Pancreas (tissue), 10 donors: ENCODE measurements around the gene ST8SIA4. TPM values are rescaled to one million over a fixed set of nuclear protein-coding genes. Genes with fewer than 3 reads are reported as not detected.

ENCODE experiments used
- ATAC-seq, 4 donors: fragments of 200-7000 bp; cut with Tn5 transposase; one replicate each; pipeline versions ENCODE4 v1.8.0 to v1.9.1; 2020; ENCODE audit warnings: mild to moderate bottlenecking in 4 of 4, moderate library complexity in 4 of 4
- DNase-seq, 6 donors: peaks; one replicate each; pipeline ENCODE4 v3.0.0-alpha.2; 2020
- FAIRE-seq: peaks from 2 replicates; lab custom pipeline; 2012; peaks lifted over from hg19 to GRCh38; lab: Jason Lieb, UNC
- H3K27ac ChIP-seq, 4 donors: fragments of 200-600 bp; sonication (generic); 1 replicate in 3 of 4; 2 replicates in 1 of 4; pipeline versions ENCODE4 v1.5.0 to v1.8.0; 2020
- H3K27me3 ChIP-seq, 4 donors: fragments of 200-600 bp; one replicate each; pipeline ENCODE4 v1.8.0; 2021
- H3K36me3 ChIP-seq, 3 donors: fragments of 200-600 bp; sonication (generic) in 1 of 3; one replicate each; pipeline versions ENCODE4 v1.5.0 to v1.8.0; 2020 to 2021
- H3K4me1 ChIP-seq, 3 donors: fragments of 200-600 bp; one replicate each; pipeline ENCODE4 v1.8.0; 2021
- H3K4me3 ChIP-seq, 4 donors: fragments of 200-600 bp; sonication (generic) in 2 of 4; one replicate each; pipeline versions ENCODE4 v1.5.0 to v1.8.0; 2020 to 2021
- H3K9me3 ChIP-seq, 4 donors: fragments of 200-600 bp; one replicate each; pipeline ENCODE4 v1.8.0; 2021
- CTCF ChIP-seq, 4 donors: fragments of 200-600 bp; sonication (generic) in 3 of 4; IDR thresholded peaks; one replicate each; pipeline versions ENCODE4 v1.5.0 to v1.8.0; 2021; ENCODE audit warnings: antibody characterized with exemption in 4 of 4
- WGBS, 2 donors: extraction: QIAGEN DNeasy Blood & Tissue Kit; methylation state at CpG; one replicate each; pipeline ENCODE4 v1.1.7; 2013; 5-methylcytosine and 5-hydroxymethylcytosine counted together
- intact Hi-C, 3 donors: fragments of 100-400 bp; cut with DNase I; formaldehyde crosslinking; loops; one replicate each; pipeline versions ENCODE4 v1.11.1 to v1.14.2; 2022
- polyA plus RNA-seq, 2 donors: library from polyadenylated mRNA; stranded (reverse); fragments of 200-250 nt; gene quantifications; one replicate each; pipeline ENCODE4 v1.2.3, GENCODE V29; 2013
- total RNA-seq, 6 donors: library from RNA; stranded (reverse); fragmentation: NEBNext Ultra II Directional in 4 of 6; extraction: Animal tissue kit (Norgen Biotek cat#: 25700) in 4 of 6; gene quantifications; one replicate each; pipeline versions ENCODE4 v1.2.1 to v1.2.4, GENCODE V29; 2021 to 2023
- donor health status: healthy with polysubstance abuse.
- donor health status: DM: no; HTN: no; CAD: no; lungs with moderate emphysema.
- donor health status: DM: no; HTN: no; CAD: no.
- donor health status: control.
- donor health status: control.
- donor health status: Bipolar disorder and iron deficiency.
- donor health status: DM: yes; HTN: yes; CAD: no.
- donor health status: DM: no; HTN: no; CAD: no.
- donor health status: DM: no; HTN: no; CAD: no.
- donor health status: DM: yes; HTN: yes; CAD: no.

Gene ST8SIA4
- total and polyA plus RNA-seq, 8 donors: 0.34 to 5.7 (median 0.86) TPM

DNA sequence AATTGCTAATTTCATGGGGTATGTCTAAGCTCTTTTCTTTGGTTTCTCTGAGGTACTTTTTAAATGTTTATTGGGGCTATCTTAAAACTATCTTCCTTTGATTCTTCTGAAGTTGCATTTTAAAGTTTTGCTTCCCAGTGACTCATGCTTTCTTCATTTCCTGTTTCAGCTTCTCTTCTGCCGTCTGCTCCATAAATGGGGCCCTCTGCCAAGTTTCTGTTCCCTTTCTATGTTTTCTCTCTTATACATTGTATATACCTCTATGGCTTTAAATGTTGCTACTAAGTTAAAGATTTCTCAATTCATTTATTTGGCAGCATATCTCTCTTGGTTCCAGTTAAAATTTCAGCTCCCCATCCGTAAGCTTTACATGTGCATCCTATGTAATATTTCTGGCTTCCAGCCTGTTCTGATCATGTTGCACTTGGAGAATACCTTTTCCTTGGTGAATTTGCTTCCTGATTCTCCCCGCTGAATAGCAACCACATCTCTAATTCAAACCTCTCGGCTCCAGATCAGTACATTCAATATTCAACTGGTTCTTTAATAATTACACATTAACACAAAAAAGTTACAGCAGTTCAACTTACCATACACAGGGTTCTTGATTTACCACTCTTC, 125.3 kb downstream of the ST8SIA4 start:
- intact Hi-C loops: no loop called here
- TF ChIP-seq CTCF (IDR thresholded peaks at IDR 0.05): no peak
- no peaks in the 10 kb centered on the region for H3K9me3 ChIP-seq
- no peaks in the 10 kb centered on the region for H3K27me3 ChIP-seq
- 53 to 60% methylated on average over 4 of the region's 4 CpGs for WGBS, 2 donors
- no peaks in the 10 kb centered on the region for H3K36me3 ChIP-seq
- H3K4me3 ChIP-seq: no peak overlapping the region
- peak overlapping the region in 1 of 4 donors; percentile 4 for H3K27ac ChIP-seq
- ATAC-seq (peak in 2 of 4 donors; percentile 73 to 75), DNase-seq (peak in 1 of 6 donors; percentile 38), FAIRE-seq (no peak)
- no peaks in the 10 kb centered on the region for H3K4me1 ChIP-seq

DNA sequence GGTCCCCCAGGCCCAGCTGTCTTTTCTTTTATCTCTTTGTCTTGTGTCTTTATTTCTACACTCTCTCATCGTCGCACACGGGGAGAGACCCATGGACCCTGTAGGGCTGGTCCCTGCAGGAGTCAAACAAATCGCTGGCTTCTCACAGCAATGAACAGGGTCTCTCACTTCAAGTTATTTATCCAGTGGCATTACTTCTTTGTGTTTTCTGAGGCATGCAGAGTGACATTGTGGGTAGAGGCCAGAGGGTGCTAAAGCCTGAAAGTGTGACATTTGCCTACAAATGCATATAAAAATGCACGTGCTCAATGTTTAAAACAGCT, 127.6 kb downstream of the ST8SIA4 start:
- no peaks in the 10 kb centered on the region for H3K9me3 ChIP-seq
- intact Hi-C loops: no loop called here
- no peaks in the 10 kb centered on the region for H3K36me3 ChIP-seq
- H3K27ac ChIP-seq: no peak overlapping the region
- DNase-seq (no peak), FAIRE-seq (no peak), ATAC-seq (no peak)
- no peaks in the 10 kb centered on the region for H3K27me3 ChIP-seq
- no peak for TF ChIP-seq CTCF (IDR thresholded peaks at IDR 0.05)
- no peaks in the 10 kb centered on the region for H3K4me1 ChIP-seq
- H3K4me3 ChIP-seq: no peak overlapping the region
- WGBS, 2 donors: 86 to 93% methylated on average over 5 of the region's 5 CpGs

- no peaks in the 10 kb centered on the region for H3K36me3 ChIP-seq
- FAIRE-seq (no peak), DNase-seq (no peak), ATAC-seq (no peak)
- no peak for TF ChIP-seq CTCF (IDR thresholded peaks at IDR 0.05)
- H3K27me3 ChIP-seq: no peaks in the 10 kb centered on the region
- no peaks in the 10 kb centered on the region for H3K4me1 ChIP-seq
- intact Hi-C loops: no loop called here
- H3K9me3 ChIP-seq: peaks cover 0 to 4% (median 0%) of the 10 kb centered on the region in 4 donors
- no peak overlapping the region for H3K4me3 ChIP-seq
- no peak overlapping the region for H3K27ac ChIP-seq
- 41 to 63% methylated on average over 2 of the region's 2 CpGs for WGBS, 2 donors
Measured at GRCh38 chr5:100772548-100772947, 130.5 kb downstream of the ST8SIA4 start.

DNA sequence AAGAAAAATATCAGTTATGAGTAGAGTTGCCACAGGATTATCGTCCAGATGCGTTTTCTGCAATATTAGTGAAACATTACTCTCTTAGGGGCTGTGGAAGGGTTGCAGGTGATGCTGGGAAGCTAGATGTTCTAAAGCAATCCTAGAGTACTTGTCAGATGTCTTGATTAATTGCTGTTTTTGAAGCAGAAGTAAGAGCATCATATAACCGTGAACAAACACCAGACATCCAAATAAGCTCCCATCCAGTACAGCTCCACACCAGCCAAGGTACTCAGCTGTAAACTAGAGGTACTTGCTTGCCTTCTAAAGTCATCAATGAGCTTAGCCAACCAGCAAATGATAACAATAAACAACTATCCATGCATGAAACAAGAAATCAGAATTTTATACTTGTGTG, 131.1 kb downstream of the ST8SIA4 start:
- no peak for FAIRE-seq

More for the DNA sequence above, 131.1 kb downstream of the ST8SIA4 start:
- intact Hi-C loops: no loop called here
- Histone ChIP-seq H3K36me3 (no peaks in the 10 kb centered on the region), H3K27ac (no peak overlapping the region), H3K4me1 (no peaks in the 10 kb centered on the region), H3K9me3 (peaks cover 0 to 4% (median 0%) of the 10 kb centered on the region in 4 donors), H3K4me3 (no peak overlapping the region), H3K27me3 (no peaks in the 10 kb centered on the region)
- ATAC-seq (peak in 2 of 4 donors; percentile 50 to 51), DNase-seq (no peak)
- WGBS, 2 donors: 60 to 79% methylated on average over 3 of the region's 3 CpGs
- TF ChIP-seq CTCF (IDR thresholded peaks at IDR 0.05): no peak
